OCI-LY1 (cell line): ENCODE results near the gene RBP3.

ENCODE experiments used
- EZH2 ChIP-seq: fragments of 200-600 bp; sonication (generic), shearing (Covaris generic); IDR thresholded peaks from 2 replicates; pipeline ENCODE4 v1.8.0; 2017; ENCODE audit warnings: borderline replicate concordance, mixed run types, mild to moderate bottlenecking, antibody characterized with exemption, low read length, moderate library complexity, mixed read lengths
- TF ChIP-seq, protein P1 (sequence below): fragments of 200-600 bp; sonication (generic), shearing (Covaris generic); IDR thresholded peaks from 2 replicates; pipeline ENCODE4 v1.5.1; 2017; ENCODE audit warnings: mild to moderate bottlenecking, antibody characterized with exemption, low read length, moderate library complexity, mixed read lengths

DNA sequence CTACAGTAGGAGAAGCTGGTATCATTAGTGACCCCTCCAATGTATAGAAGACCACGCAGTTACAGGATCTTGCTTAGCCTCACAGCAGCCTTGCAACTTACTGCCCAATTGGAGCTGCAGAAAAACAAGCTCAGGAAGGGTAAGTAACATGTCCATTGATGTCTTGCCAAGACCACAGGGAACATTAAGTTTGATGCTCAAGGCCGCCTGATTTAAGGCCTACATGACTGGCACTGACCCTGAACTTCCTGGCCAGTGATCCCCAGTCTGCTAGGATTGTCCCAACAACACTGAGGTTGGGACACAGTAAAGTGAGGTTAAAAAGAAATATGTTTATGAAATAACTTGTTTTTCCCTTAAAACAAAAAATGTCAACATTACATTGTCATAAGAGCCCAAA is 32.7 kb upstream of the RBP3 start:
- TF ChIP-seq, protein P1, sequence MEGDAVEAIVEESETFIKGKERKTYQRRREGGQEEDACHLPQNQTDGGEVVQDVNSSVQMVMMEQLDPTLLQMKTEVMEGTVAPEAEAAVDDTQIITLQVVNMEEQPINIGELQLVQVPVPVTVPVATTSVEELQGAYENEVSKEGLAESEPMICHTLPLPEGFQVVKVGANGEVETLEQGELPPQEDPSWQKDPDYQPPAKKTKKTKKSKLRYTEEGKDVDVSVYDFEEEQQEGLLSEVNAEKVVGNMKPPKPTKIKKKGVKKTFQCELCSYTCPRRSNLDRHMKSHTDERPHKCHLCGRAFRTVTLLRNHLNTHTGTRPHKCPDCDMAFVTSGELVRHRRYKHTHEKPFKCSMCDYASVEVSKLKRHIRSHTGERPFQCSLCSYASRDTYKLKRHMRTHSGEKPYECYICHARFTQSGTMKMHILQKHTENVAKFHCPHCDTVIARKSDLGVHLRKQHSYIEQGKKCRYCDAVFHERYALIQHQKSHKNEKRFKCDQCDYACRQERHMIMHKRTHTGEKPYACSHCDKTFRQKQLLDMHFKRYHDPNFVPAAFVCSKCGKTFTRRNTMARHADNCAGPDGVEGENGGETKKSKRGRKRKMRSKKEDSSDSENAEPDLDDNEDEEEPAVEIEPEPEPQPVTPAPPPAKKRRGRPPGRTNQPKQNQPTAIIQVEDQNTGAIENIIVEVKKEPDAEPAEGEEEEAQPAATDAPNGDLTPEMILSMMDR, result no peak
- no peak for TF ChIP-seq EZH2
